Smooth muscle cell (in vitro differentiated cells): ENCODE results near the gene DAPK1. TPM values are rescaled to one million over a fixed set of nuclear protein-coding genes. Genes with fewer than 3 reads are reported as not detected.

ENCODE experiments used
- DNase-seq: peaks from one replicate; lab custom pipeline; 2025; ENCODE audit not compliant: unreplicated experiment; lab: John Stamatoyannopoulos, UW
- H2AFZ ChIP-seq: fragments of 200-600 bp; sonication (generic); 2 replicates; pipeline ENCODE4 v1.6.0; 2016; ENCODE audit warnings: antibody characterized with exemption, low read depth, mild to moderate bottlenecking
- H3F3A ChIP-seq: fragments of 200-600 bp; sonication (generic); 2 replicates; pipeline ENCODE4 v1.6.0; 2017; ENCODE audit warnings: antibody characterized with exemption, low read depth
- H3K27ac ChIP-seq: fragments of 200-600 bp; sonication (generic); 2 replicates; pipeline ENCODE4 v1.5.1; 2016; ENCODE audit warnings: low read depth, mild to moderate bottlenecking
- H3K27me3 ChIP-seq: fragments of 200-600 bp; sonication (generic); 2 replicates; pipeline ENCODE4 v1.6.1; 2016; ENCODE audit warnings: low read depth, mild to moderate bottlenecking
- H3K36me3 ChIP-seq: fragments of 200-600 bp; sonication (generic); 2 replicates; pipeline ENCODE4 v1.5.1; 2016; ENCODE audit warnings: low read depth
- H3K4me1 ChIP-seq: fragments of 200-600 bp; sonication (generic); 2 replicates; pipeline ENCODE4 v1.5.1; 2016; ENCODE audit warnings: low read depth
- H3K4me2 ChIP-seq: fragments of 200-600 bp; sonication (generic); 2 replicates; pipeline ENCODE4 v1.6.0; 2016; ENCODE audit warnings: mild to moderate bottlenecking
- H3K4me3 ChIP-seq: fragments of 200-600 bp; sonication (generic); 2 replicates; pipeline ENCODE4 v1.5.1; 2016; ENCODE audit warnings: mild to moderate bottlenecking
- H3K79me2 ChIP-seq: fragments of 200-600 bp; sonication (generic); 2 replicates; pipeline ENCODE4 v1.6.0; 2016; ENCODE audit warnings: low read depth, mild to moderate bottlenecking
- H3K9ac ChIP-seq: fragments of 200-600 bp; sonication (generic); 2 replicates; pipeline ENCODE4 v1.6.0; 2016; ENCODE audit warnings: low read depth
- H3K9me3 ChIP-seq: fragments of 200-600 bp; sonication (generic); replicated peaks from 2 replicates; pipeline ENCODE4 v1.5.1; 2016; ENCODE audit warnings: low read depth
- H4K20me1 ChIP-seq: fragments of 200-600 bp; sonication (generic); 2 replicates; pipeline ENCODE4 v1.6.0; 2016; ENCODE audit warnings: low read depth
- CTCF ChIP-seq: fragments of 200-600 bp; sonication (generic); IDR thresholded peaks from 2 replicates; pipeline ENCODE4 v1.5.1; 2017; ENCODE audit warnings: borderline replicate concordance, mild to moderate bottlenecking, antibody characterized with exemption; ENCODE audit not compliant: insufficient read depth, poor library complexity, severe bottlenecking
- WGBS: methylation state at CpG from one replicate; pipeline ENCODE4 v1.1.7; 2016; ENCODE audit warnings: low lambda C conversion rate; 5-methylcytosine and 5-hydroxymethylcytosine counted together
- polyA plus RNA-seq: library from polyadenylated mRNA; unstranded; fragments of >200 nt; fragmentation: Nextera tagmentation; extraction: Ambion mirVana; gene quantifications from 2 replicates; pipeline ENCODE4 v1.2.1, GENCODE V29; 2016
- total RNA-seq: library from RNA; depleted of rRNA; stranded (reverse); fragments of >200 nt; gene quantifications from 2 replicates; pipeline ENCODE4 v1.2.3, GENCODE V29; 2014

Gene DAPK1
- total and polyA plus RNA-seq, 2 experiments from 2014 or later = 12.6 to 20.3 TPM

DNA sequence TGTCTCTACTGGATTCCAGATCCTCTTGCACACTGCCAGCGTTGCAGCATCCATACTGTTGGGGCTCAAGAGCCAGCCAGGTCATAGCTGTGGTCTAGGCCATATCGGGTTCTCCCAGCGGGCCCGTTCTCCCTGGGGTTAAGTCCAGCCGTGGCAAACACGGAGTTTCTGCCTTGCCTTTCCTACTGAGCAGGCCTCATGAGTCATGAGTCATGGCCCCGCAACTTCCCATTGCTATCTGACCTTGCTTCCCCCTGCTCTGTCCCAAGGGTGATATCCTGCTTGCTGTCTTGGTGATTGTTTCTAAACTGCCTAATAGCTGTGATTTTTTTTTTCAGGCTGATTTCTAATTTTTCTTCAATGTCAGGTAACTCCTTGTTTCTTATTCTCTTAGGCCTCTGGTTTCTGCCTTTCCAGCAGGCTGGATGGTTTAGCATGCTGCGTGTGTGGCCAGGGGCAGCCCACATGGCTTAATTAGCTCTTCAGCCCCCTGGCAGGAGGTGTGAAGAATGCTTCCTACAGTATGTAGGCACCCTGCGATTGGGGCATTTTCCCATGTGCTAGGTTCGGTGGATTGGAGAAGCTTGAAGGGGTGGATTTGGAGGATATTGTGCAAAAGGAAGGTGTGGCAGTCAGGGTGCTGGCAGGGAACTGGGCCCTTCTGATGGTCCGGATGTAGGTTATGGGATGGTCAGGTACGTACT is 18.7 kb downstream of the DAPK1 start:
- Histone ChIP-seq H4K20me1 (peaks cover 18% of the 10 kb centered on the region), H3K27ac (peak overlapping the region; percentile 56), H3K4me3 (no peak overlapping the region), H3K9me3 (no peaks in the 10 kb centered on the region), H3K27me3 (no peaks in the 10 kb centered on the region), H2AFZ (no peak overlapping the region), H3K4me2 (peak overlapping the region; percentile 45), H3K4me1 (peaks cover 13% of the 10 kb centered on the region), H3K79me2 (no peaks in the 10 kb centered on the region), H3K36me3 (no peaks in the 10 kb centered on the region), H3K9ac (no peak overlapping the region), H3F3A (peaks cover 10% of the 10 kb centered on the region)
- DNase-seq = no peak
- TF ChIP-seq CTCF = no peak
- 36% methylated on average over 12 of the region's 12 CpGs for WGBS

DNA sequence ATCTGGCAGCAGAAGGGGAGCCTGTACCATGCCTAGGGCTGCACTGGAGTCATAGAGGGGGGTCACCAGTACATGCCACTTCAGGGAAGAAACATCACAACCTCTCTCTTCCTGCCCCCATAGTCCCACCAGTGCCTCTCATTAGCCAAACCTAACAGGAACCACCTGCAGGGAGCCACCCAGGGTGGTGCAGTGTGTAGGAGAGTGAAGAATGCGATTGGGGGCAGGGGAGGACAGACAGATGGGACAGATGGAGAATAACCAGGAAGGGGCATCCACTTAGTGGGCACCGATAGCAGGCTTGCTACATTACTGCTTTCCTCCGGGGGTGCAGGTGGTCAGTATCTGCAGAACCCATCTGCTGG is 19.2 kb downstream of the DAPK1 start:
- H3K9me3 ChIP-seq = no peaks in the 10 kb centered on the region
- no peak overlapping the region for H3K27ac ChIP-seq
- H3K36me3 ChIP-seq = no peaks in the 10 kb centered on the region
- H3K4me1 ChIP-seq = peaks cover 13% of the 10 kb centered on the region
- H4K20me1 ChIP-seq = peaks cover 18% of the 10 kb centered on the region
- no peak for TF ChIP-seq CTCF
- 95% methylated on average over 3 of the region's 3 CpGs for whole genome bisulfite sequencing
- no peaks in the 10 kb centered on the region for H3K79me2 ChIP-seq
- H3K27me3 ChIP-seq = no peaks in the 10 kb centered on the region
- DNase-seq = no peak
- H3K4me2 ChIP-seq = no peak overlapping the region
- H3F3A ChIP-seq = peaks cover 10% of the 10 kb centered on the region
- H3K4me3 ChIP-seq = no peak overlapping the region
- H3K9ac ChIP-seq = no peak overlapping the region
- no peak overlapping the region for H2AFZ ChIP-seq

GRCh38 chr9:87517732-87518131 is 20.1 kb downstream of the DAPK1 start:
- Histone ChIP-seq H3K9ac (no peak overlapping the region), H3K27me3 (no peaks in the 10 kb centered on the region), H3K27ac (no peak overlapping the region), H4K20me1 (peaks cover 18% of the 10 kb centered on the region), H3K36me3 (no peaks in the 10 kb centered on the region), H3F3A (peaks cover 10% of the 10 kb centered on the region), H3K4me3 (no peak overlapping the region), H3K9me3 (no peaks in the 10 kb centered on the region), H3K4me1 (peaks cover 13% of the 10 kb centered on the region), H3K79me2 (no peaks in the 10 kb centered on the region), H3K4me2 (no peak overlapping the region), H2AFZ (no peak overlapping the region)
- no peak for DNase-seq
- WGBS = 86% methylated on average over 6 of the region's 6 CpGs
- TF ChIP-seq CTCF = no peak
